ENCODE data around the gene GSTM1. TPM values are rescaled to one million over a fixed set of nuclear protein-coding genes. Genes with fewer than 3 reads are reported as not detected.
"Not testable (repeated sequence)": the region's sequence is repeated elsewhere in the genome, so short reads cannot be mapped to it uniquely, and the experiment has no call there.

GSTM1 gene
- polyA plus RNA-seq, 1 donor, result 115 TPM

GRCh38 chr1:109659145-109659544 is 28.5 kb upstream of the GSTM1 start:
- no peak for DNase-seq

- peak; percentile 81 for DNase-seq
Observed at GRCh38 chr1:109659997-109660690, 27.5 kb upstream of the GSTM1 start.

- DNase-seq, result not testable (repeated sequence)
Observed at GRCh38 chr1:109660691-109661026, 27.0 kb upstream of the GSTM1 start.

- no peak for DNase-seq
Observed at GRCh38 chr1:109661391-109661790, 26.2 kb upstream of the GSTM1 start.

GRCh38 chr1:109664671-109665070 is 22.9 kb upstream of the GSTM1 start:
- DNase-seq, result no peak

GRCh38 chr1:109667452-109668122 is 20.0 kb upstream of the GSTM1 start, which contains the start of gene GSTM2:
GSTM2 (plus strand) TSS chr1:109668057; CDS start chr1:109668116, 59 bp downstream.
- DNase-seq, result peak; percentile 93

GRCh38 chr1:109668123-109668775 is 19.4 kb upstream of the GSTM1 start:
- DNase-seq, result no peak

GRCh38 chr1:109669246-109669948 is 18.2 kb upstream of the GSTM1 start:
- DNase-seq, result no peak

- not testable (repeated sequence) for DNase-seq
Observed at GRCh38 chr1:109669949-109670302, 17.7 kb upstream of the GSTM1 start.

GRCh38 chr1:109671067-109671466 is 16.6 kb upstream of the GSTM1 start:
- DNase-seq, result no peak

- not testable (repeated sequence) for DNase-seq
Observed at GRCh38 chr1:109673861-109674260, 13.8 kb upstream of the GSTM1 start.

GRCh38 chr1:109676683-109677381 is 10.8 kb upstream of the GSTM1 start:
- DNase-seq, result not testable (repeated sequence)

GRCh38 chr1:109677459-109677858 is 10.2 kb upstream of the GSTM1 start:
- DNase-seq, result no peak

- DNase-seq, result not testable (repeated sequence)
Observed at GRCh38 chr1:109678637-109679036, 9.0 kb upstream of the GSTM1 start.

- not testable (repeated sequence) for DNase-seq
Observed at GRCh38 chr1:109684777-109685176, 2.8 kb upstream of the GSTM1 start.

- DNase-seq, result not testable (repeated sequence)
Observed at GRCh38 chr1:109685399-109685798, 2.2 kb upstream of the GSTM1 start.

GRCh38 chr1:109685890-109686289 is 1.7 kb upstream of the GSTM1 start:
- not testable (repeated sequence) for DNase-seq

- not testable (repeated sequence) for DNase-seq
Observed at GRCh38 chr1:109687109-109687508, 508 bp upstream of the GSTM1 start.

- DNase-seq, result no peak
Observed at GRCh38 chr1:109689844-109690405, 2.3 kb downstream of the GSTM1 start.

- no peak for DNase-seq
Observed at GRCh38 chr1:109691759-109692158, 4.1 kb downstream of the GSTM1 start.

GRCh38 chr1:109694400-109694799 is 6.8 kb downstream of the GSTM1 start:
- DNase-seq, result not testable (repeated sequence)

GRCh38 chr1:109695138-109695537 is 7.5 kb downstream of the GSTM1 start:
- not testable (repeated sequence) for DNase-seq
